ENCODE measurements around the gene MLIP. TPM values are rescaled to one million over a fixed set of nuclear protein-coding genes. Genes with fewer than 3 reads are reported as not detected.

The MLIP gene
- not detected in 5 replicates for total RNA-seq (2022; extraction: Qiagen RNA extraction; ENCODE audit: low read depth)

GRCh38 chr6:54111341-54112045, at the start of gene MLIP:
Gene MLIP (plus strand): TSS chr6:54111443. CDS start chr6:54111480, 37 bp downstream.

GRCh38 chr6:54308289-54308985, 197.2 kb downstream of the MLIP start, which contains the start of gene TINAG:
Gene TINAG (plus strand): TSS chr6:54308441. CDS start chr6:54308551, 110 bp downstream.

Other genes with a start within 250 kb of the MLIP start
- not detected in 5 replicates for gene TINAG, start 197.0 kb downstream of the MLIP start, total RNA-seq (2022; extraction: Qiagen RNA extraction; ENCODE audit: low read depth)

Data from A549 treated with RU486 at 1 μM for 4 hours (cell line).